ENCODE measurements around the gene TRAPPC1. TPM values are rescaled to one million over a fixed set of nuclear protein-coding genes. Genes with fewer than 3 reads are reported as not detected.

TRAPPC1 gene
- total RNA-seq, 4 donors from 2014 or later = 24.1 to 67.5 (median 27.8) TPM

DNA sequence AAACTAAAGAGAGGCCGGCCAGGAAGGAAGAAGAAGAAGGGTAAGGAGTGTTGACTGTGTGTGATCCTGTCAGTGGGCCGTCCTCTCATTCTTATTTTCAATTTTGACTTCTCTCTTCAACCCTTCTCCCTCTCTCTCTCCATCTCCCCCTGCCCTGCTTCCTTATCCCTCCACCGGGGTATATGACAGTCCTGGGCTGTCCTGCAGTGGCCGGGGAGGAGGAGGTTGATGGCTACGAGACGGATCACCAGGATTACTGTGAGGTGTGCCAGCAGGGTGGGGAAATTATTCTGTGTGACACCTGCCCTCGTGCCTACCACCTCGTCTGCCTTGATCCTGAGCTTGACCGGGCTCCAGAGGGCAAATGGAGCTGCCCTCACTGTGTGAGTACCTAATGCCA lies 37.5 kb downstream of the TRAPPC1 start:
- no peak for DNase-seq
- Histone ChIP-seq H3K27ac (no peak overlapping the region), H3K27me3 (no peaks in the 10 kb centered on the region), H3K4me1 (peaks cover 0 to 10% of the 10 kb centered on the region in 2 donors), H3K36me3 (no peaks in the 10 kb centered on the region), H3K4me3 (no peak overlapping the region), H3K9me3 (no peaks in the 10 kb centered on the region)
- intact Hi-C loops (cut with DNase I; ENCODE audit: low total_unique reads) = no loop called here
- TF ChIP-seq POLR2A (IDR thresholded peaks at IDR 0.05) = no peak
- TF ChIP-seq, protein P1, sequence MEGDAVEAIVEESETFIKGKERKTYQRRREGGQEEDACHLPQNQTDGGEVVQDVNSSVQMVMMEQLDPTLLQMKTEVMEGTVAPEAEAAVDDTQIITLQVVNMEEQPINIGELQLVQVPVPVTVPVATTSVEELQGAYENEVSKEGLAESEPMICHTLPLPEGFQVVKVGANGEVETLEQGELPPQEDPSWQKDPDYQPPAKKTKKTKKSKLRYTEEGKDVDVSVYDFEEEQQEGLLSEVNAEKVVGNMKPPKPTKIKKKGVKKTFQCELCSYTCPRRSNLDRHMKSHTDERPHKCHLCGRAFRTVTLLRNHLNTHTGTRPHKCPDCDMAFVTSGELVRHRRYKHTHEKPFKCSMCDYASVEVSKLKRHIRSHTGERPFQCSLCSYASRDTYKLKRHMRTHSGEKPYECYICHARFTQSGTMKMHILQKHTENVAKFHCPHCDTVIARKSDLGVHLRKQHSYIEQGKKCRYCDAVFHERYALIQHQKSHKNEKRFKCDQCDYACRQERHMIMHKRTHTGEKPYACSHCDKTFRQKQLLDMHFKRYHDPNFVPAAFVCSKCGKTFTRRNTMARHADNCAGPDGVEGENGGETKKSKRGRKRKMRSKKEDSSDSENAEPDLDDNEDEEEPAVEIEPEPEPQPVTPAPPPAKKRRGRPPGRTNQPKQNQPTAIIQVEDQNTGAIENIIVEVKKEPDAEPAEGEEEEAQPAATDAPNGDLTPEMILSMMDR (IDR thresholded peaks at IDR 0.05) = no peak

DNA sequence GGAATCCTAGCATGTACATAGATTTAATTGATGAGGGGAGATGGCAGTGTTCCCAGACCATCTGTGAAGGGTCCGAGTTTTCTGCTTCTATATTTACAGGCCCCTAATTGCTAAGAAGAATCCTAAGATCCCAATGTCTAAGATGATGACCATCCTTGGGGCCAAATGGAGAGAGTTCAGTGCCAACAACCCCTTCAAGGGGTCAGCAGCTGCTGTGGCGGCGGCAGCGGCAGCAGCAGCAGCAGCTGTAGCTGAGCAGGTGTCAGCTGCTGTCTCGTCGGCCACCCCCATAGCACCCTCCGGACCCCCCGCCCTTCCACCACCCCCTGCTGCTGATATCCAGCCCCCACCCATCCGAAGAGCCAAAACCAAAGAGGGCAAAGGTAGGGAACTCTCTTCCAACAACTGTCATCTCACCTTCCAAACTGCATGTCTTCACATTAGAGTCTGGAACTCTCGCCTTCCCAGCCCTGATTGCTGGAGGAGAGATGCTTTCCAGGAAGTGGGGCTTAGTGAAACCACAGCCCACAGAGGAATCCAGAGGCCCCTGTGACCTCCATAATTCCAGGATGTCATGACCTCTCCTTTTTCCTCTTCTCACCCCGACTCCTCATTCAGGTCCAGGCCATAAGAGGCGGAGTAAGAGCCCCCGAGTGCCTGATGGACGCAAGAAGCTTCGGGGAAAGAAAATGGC lies 38.4 kb downstream of the TRAPPC1 start:
- intact Hi-C loops (cut with DNase I; ENCODE audit: low total_unique reads) = no loop called here
- no peak overlapping the region for H3K27ac ChIP-seq
- no peaks in the 10 kb centered on the region for H3K27me3 ChIP-seq
- no peaks in the 10 kb centered on the region for H3K9me3 ChIP-seq
- DNase-seq = no peak
- H3K4me1 ChIP-seq = peaks cover 3 to 18% of the 10 kb centered on the region in 2 donors
- H3K4me3 ChIP-seq = no peak overlapping the region
- no peaks in the 10 kb centered on the region for H3K36me3 ChIP-seq
- TF ChIP-seq POLR2A (IDR thresholded peaks at IDR 0.05) = no peak
- TF ChIP-seq, protein P1 (IDR thresholded peaks at IDR 0.05) = no peak

DNA sequence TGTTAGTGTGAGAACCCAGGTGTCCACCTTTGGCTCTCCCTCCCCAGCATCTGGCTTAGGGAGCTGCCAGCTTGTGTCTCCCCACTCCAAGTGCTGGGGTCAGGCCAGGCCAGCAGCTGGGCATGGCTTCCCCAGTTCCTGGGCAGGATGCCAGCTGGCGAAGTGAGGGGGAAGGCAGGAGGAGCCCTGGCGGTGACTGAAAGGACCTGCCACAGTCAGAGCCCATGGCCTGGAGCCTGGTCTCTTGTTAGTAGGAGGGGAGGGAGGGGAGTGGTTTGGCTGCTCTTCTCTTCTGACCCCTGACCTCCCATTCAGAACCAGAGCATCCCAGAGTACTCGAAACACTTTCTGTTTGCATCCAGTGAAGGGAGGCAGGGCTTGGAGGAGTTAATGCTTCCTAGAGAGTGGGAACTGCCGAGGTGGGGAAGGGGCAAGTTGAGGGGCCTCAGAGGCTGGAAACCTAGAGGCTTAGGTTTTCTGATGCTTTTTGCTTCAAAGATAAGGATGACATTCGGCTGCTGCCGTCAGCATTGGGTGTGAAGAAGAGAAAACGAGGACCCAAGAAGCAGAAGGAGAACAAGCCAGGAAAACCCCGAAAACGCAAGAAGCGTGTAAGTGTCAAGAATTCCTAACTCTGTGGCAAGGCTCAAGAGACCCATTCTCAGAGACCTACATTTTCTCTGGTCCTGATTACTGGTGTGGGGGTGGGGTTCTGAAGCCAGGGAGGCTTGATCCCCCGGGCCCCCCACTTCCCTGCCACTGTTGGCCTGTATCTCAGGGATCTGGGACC lies 42.4 kb downstream of the TRAPPC1 start:
- Histone ChIP-seq H3K36me3 (no peaks in the 10 kb centered on the region), H3K27ac (peak overlapping the region; percentile 97 to 98), H3K4me3 (no peak overlapping the region), H3K4me1 (peaks cover 6 to 23% of the 10 kb centered on the region in 2 donors), H3K27me3 (no peaks in the 10 kb centered on the region), H3K9me3 (no peaks in the 10 kb centered on the region)
- peak in 1 of 2 donors; percentile 31 for TF ChIP-seq POLR2A (IDR thresholded peaks at IDR 0.05)
- TF ChIP-seq, protein P1 (IDR thresholded peaks at IDR 0.05) = peak; percentile 21 to 75 (median 44)
- intact Hi-C loops (cut with DNase I; ENCODE audit: low total_unique reads) = no loop called here
- DNase-seq = peak; percentile 91 to 95

DNA sequence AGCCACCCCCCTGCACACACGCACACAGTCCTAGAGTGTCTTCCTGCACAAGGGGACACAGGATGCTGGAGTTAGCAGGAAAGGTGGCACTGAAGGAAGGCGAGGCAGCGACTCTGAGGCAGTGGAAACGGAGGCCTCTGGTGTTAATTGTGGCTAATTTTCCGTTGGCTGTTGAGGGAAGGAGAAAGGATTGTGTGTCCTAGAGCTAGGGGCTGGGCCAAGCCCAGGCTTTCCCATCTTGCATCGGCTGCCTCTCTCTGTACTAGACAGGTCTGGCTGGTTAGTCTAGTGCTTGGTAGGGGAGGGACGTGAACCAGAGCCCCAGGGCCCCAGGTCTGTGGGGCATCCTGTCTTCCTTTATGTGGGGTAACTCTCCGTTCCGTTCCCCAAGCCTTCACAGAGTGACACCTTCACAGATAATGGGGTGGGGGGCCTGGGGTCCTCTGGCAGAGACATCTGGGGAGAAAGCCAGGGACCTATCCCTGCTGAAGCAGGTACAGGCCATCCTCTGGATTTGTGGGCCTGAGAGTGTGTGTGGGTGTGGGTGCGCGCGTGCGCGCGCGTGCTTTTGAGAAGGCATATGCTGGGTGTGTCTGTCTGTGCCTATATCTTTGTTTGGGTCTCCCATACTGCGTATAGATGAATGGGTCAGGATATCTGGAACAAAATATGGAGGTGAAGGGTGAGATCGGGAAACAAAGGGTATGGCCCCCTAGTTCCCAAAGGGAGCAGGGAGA lies 43.4 kb downstream of the TRAPPC1 start, which contains the start of gene CHD3:
Gene CHD3 (plus strand): TSS at position 606 of the 737 bp plus-strand sequence. CDS start 212 bp downstream, outside the sequence.
- H3K36me3 ChIP-seq = no peaks in the 10 kb centered on the region
- peak within 1 kb of the TSS; percentile 97 to 98 for H3K27ac ChIP-seq
- H3K9me3 ChIP-seq = no peaks in the 10 kb centered on the region
- peaks cover 6 to 23% of the 10 kb centered on the region in 2 donors for H3K4me1 ChIP-seq
- peak within 1 kb of the TSS; percentile 57 to 87 for H3K4me3 ChIP-seq
- intact Hi-C loops (cut with DNase I; ENCODE audit: low total_unique reads) = no loop called here
- DNase-seq = no peak
- H3K27me3 ChIP-seq = no peaks in the 10 kb centered on the region
- TF ChIP-seq POLR2A (IDR thresholded peaks at IDR 0.05) = no peak
- TF ChIP-seq, protein P1 (IDR thresholded peaks at IDR 0.05) = no peak
